A172 (cell line): Measurements from ENCODE around the gene SYNE3. TPM values are rescaled to one million over a fixed set of nuclear protein-coding genes. Genes with fewer than 3 reads are reported as not detected.

Source experiments
- DNase-seq: peaks from one replicate; pipeline ENCODE4 v3.0.0-alpha.2; 2015; ENCODE audit warnings: low spot score
- total RNA-seq: library from RNA; depleted of rRNA; stranded (reverse); fragments of >200 nt; shearing (Covaris generic); gene quantifications from 2 replicates; pipeline ENCODE4 v1.2.3, GENCODE V29; 2014; rRNA removed

Gene SYNE3
- 0.14 and 0.91 TPM in 2 replicates for total RNA-seq

GRCh38 chr14:95516554-95517181, at the start of gene SYNE3:
Gene SYNE3, minus strand, starts transcription at chr14:95516650. Its CDS starts 40,829 bp downstream, at chr14:95475821.
- no peak for DNase-seq

GRCh38 chr14:95564060-95564459, 47.6 kb upstream of the SYNE3 start:
- peak; percentile 11 for DNase-seq

- DNase-seq = no peak
Observed at GRCh38 chr14:95562892-95563685, 46.6 kb upstream of the SYNE3 start.

GRCh38 chr14:95561001-95561412, 44.6 kb upstream of the SYNE3 start:
- DNase-seq = peak; percentile 74

- no peak for DNase-seq
Observed at GRCh38 chr14:95559203-95559602, 42.8 kb upstream of the SYNE3 start.

- DNase-seq = no peak
Observed at GRCh38 chr14:95557832-95558231, 41.4 kb upstream of the SYNE3 start.

GRCh38 chr14:95557291-95557690, 40.8 kb upstream of the SYNE3 start:
- no peak for DNase-seq

- no peak for DNase-seq
Observed at GRCh38 chr14:95555053-95555452, 38.6 kb upstream of the SYNE3 start.

- no peak for DNase-seq
Observed at GRCh38 chr14:95553141-95553540, 36.7 kb upstream of the SYNE3 start.

GRCh38 chr14:95551435-95551834, 35.0 kb upstream of the SYNE3 start:
- DNase-seq = no peak

GRCh38 chr14:95549656-95550585, 33.5 kb upstream of the SYNE3 start:
- no peak for DNase-seq

GRCh38 chr14:95548328-95548929, 32.0 kb upstream of the SYNE3 start:
- no peak for DNase-seq

- DNase-seq = peak; percentile 78
Observed at GRCh38 chr14:95547626-95548327, 31.3 kb upstream of the SYNE3 start.

- DNase-seq = no peak
Observed at GRCh38 chr14:95547272-95547625, 30.8 kb upstream of the SYNE3 start.

- peak; percentile 78 for DNase-seq
Observed at GRCh38 chr14:95545515-95546168, 29.2 kb upstream of the SYNE3 start.

- no peak for DNase-seq
Observed at GRCh38 chr14:95544588-95544987, 28.1 kb upstream of the SYNE3 start.

GRCh38 chr14:95543021-95543420, 26.6 kb upstream of the SYNE3 start:
- no peak for DNase-seq

- DNase-seq = no peak
Observed at GRCh38 chr14:95541932-95542930, 25.8 kb upstream of the SYNE3 start.

- DNase-seq = no peak
Observed at GRCh38 chr14:95541346-95541745, 24.9 kb upstream of the SYNE3 start.
